ENCODE results near the gene NAB1.

DNA sequence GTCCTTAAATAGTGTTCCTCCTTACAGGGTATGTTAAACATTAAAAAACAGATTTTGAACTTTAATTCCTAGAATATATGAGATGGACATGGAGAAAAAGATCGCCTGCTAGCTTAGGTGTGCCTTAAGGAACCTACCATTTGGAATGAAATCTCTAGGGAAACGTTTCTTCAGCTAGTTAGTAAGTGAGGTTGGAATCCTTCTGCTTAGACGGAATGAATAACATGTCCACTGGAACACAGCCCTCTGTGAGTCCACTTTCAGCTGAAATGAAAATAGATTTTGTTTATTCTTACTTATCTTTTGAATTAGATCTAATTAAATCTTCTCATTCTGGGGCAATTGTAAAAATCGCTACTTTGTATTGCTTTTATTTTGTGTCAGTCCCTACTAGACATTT, 28.4 kb downstream of the NAB1 start:
- TF ChIP-seq, protein P1, sequence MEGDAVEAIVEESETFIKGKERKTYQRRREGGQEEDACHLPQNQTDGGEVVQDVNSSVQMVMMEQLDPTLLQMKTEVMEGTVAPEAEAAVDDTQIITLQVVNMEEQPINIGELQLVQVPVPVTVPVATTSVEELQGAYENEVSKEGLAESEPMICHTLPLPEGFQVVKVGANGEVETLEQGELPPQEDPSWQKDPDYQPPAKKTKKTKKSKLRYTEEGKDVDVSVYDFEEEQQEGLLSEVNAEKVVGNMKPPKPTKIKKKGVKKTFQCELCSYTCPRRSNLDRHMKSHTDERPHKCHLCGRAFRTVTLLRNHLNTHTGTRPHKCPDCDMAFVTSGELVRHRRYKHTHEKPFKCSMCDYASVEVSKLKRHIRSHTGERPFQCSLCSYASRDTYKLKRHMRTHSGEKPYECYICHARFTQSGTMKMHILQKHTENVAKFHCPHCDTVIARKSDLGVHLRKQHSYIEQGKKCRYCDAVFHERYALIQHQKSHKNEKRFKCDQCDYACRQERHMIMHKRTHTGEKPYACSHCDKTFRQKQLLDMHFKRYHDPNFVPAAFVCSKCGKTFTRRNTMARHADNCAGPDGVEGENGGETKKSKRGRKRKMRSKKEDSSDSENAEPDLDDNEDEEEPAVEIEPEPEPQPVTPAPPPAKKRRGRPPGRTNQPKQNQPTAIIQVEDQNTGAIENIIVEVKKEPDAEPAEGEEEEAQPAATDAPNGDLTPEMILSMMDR (IDR thresholded peaks at IDR 0.05): no peak
- no peak for TF ChIP-seq POLR2A (IDR thresholded peaks at IDR 0.05)
